A549 (cell line): Measurements from ENCODE around the gene BTG3.

Experiments
- CTCF ChIP-seq: fragments of >200 bp; sonication (Bioruptor Twin); formaldehyde crosslinking; IDR thresholded peaks from 3 replicates; pipeline ENCODE4 v1.5.1; 2016
- EP300 ChIP-seq, 2 experiments: fragments of >200 bp; sonication (Bioruptor Twin); formaldehyde crosslinking; IDR thresholded peaks; 2 replicates in 1 of 2; 3 replicates in 1 of 2; pipeline ENCODE4 v1.6.1; 2016 to 2017
- KDM1A ChIP-seq: fragments of 200-600 bp; sonication (generic); IDR thresholded peaks from 2 replicates; pipeline ENCODE4 v1.6.1; 2016; ENCODE audit warnings: low read depth, mild to moderate bottlenecking
- MYC ChIP-seq: IDR thresholded peaks from 2 replicates; pipeline ENCODE4 v1.6.1; 2012; ENCODE audit warnings: mild to moderate bottlenecking, inconsistent platforms, low read length, improper control_type of control experiment, borderline replicate concordance

DNA sequence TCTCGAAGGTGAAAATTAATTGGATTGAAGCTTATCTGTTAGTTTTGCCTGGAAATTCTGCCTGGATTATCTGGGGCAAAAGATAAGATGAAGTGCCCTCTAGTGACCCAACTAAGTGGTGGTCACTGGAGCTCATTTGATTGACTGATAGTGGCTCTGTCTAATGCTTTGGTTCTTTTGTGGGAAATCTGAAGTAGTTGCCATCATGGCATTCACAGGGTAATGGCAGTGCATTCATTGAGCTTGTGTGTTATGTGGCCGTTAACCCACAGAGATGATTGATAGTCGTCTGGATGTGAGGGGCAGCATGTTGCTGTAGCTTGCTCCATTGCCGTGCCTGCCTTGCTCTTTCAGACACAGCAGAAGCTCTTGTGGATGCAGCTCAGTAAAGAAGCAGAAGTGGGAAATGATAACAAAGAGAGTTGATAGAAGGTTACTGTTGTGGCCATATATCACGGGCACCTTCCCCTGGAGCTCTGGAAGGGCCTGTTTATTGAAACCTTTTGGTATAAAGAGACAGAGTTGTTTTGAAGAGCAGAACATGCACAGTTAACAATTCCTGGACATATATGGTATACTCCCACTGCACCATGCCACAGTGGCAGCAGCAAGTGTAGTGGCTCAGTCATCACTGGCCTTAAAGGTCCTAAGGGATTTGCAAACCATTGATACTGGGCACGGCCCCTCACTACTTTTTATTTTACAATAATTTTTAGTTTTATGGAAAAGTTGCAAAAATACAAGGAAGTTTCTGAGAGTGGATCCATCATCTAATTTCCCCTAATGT is 57.8 kb downstream of the BTG3 start:
- TF ChIP-seq CTCF: peak; percentile 53
- TF ChIP-seq KDM1A: no peak
- TF ChIP-seq EP300 (IDR thresholded peaks at IDR 0.05): no peak
- TF ChIP-seq MYC: no peak
